ENCODE results near the gene ECEL1.

ECEL1 gene

DNA sequence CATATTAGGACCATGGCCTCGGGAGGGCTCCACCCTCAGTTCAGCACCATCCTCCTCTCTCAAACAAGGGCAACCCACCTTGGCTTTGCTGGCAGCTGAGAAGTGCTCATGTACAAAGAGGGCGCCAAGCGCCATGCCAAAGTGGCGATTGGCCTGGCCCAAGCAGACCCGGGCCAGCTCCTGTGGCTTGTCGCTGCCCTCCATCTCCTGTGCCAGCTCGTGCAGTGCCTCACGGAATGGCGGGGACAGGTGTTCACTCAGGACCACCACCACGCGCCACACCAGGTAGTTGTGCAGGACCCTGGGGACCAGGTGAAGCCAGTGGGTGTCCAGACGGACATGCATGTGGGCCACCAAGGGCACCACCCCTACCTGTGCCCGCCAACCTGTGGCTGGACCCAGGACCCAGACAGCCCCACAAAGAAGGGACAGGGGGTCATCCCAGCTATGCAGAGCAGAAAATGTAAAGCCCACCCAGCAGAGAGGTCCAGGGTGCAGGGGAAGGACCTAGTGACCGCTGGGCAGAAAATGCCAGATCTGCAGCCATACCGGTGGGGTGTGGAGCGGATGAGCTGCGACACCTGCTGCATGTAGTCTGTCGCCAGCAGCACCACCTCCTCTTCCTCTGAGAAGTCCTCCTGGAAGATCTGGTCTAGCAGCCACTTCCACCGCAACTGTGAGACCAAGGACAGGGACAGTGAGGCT is 3.6 kb downstream of the ECEL1 start:
- no peak for DNase-seq (ENCODE audit: low read depth in 2 of 2)

DNA sequence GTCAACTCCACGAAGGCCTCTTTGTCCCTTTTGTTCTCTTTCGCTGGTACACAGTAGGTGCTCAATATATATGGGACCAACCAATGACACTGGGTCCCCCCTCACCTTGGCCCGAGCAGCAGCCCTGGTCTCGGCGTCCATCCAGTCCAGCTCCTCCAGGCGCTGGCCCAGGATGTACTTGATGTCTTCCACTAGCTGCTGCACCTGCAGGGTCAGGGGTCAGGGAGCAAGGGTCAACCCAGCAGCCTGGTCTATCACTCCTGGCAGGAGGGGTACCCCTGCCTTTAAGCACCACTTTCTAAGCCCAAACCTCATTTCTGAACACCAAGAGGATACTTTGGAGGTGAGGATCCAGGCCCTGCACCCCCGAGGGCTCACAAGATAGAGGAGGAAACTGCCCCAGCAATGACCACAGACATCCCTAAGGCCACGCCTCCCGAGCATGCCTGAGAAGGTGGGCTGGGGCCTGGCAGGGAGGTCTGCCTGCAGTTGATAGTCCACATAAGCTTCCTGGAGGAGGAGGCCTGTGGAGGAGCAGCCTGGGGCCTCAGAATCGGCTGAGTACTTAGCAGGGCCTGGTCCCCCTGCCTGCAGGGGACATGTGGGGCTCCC is 4.2 kb downstream of the ECEL1 start:
- DNase-seq (ENCODE audit: low read depth in 2 of 2) = no peak

DNA sequence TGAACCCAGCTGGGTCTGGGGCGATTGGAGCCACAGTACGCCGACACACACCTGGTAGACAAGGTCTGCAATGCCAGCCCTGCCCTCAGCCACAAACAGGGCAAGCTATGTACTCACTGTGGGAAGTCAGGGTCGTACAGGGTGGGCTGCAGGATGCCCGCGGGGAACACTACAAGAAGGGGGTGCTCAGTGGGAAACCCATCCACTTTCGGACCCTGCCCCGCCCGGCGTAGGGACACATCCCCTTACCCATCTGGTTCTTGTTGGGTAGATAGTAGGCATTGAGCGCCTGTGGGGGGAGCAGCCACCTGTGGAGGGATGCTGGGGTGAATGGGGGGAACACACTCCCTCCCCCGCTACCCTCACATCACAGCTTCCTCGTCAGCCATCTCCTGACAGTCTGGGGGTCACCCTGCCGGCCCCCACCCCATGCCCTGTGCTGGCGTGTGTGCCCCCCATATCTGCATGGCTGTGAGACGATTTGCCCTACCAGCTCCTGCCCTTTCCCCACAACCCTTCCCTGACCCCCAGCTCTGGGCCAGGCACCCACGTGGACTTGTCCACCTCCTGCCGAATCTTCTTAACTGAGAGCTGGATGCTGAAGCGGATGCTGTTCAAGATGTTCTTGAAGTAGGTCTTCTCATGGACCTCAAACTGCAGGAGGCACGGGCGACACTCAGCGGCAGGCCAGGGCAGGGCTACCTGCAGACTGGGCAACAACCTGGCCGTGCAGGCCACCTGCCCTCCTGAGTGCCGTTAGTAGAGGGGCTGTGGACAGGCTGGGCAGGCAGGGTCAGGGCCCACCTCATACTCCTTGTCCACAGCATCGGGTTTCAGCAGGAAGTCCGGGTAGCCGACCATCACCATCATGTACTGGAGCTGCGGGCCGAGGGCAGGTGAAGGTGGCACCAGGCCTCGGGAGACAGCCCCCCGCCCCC is 5.1 kb downstream of the ECEL1 start:
- no peak for DNase-seq (ENCODE audit: low read depth in 2 of 2)

GRCh38 chr2:232481322-232482140 is 6.1 kb downstream of the ECEL1 start:
- no peak for DNase-seq (ENCODE audit: low read depth in 2 of 2)

- no peak for DNase-seq (ENCODE audit: low read depth in 2 of 2)
These were observed 7.1 kb downstream of the ECEL1 start for GRCh38 chr2:232480201-232481190.

DNA sequence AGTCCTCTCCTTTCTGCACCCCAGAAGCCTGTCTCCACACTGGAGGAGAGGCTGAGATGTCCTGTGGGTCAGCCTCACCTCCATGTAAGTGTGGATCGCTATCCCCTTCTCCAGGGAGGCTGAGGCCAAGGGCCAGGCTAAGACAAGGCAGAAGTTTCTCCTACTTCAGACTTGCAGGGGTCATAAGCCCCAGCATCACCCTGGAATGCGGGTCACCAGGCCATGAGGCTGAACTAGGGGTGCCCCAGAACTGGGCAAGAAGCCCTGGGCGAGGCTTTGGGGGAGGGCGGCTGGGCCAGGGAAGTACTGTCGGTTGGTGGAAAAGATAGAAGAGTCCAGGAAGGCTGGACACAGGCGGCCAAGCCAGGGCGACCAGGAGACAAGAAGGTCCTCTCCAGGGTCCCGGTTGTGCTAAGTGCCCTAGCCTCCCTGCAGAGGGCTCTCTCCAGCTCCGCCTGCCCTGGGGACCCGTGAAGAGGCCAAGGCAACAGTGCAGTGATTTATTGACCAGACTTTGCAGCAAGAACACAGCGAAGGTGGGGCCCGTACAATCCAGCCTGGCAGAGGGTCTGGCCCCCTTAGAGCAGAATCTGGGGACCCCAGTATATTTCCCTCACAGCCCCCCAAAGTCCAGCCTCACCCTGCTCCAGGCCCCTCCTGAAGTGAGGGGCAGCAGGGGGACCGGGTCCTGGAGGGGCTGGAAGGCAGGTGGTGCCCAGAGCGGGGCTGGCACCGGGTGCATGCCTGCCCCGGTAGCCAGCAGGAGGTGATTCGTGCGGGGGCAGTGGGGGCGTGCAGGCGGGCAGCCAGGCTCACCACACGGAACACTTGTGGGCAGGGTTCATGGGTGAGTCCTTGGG is 8.1 kb downstream of the ECEL1 start:
- no peak for DNase-seq (ENCODE audit: low read depth in 2 of 2)

GRCh38 chr2:232478571-232479340 is 8.9 kb downstream of the ECEL1 start:
- DNase-seq (ENCODE audit: low read depth in 2 of 2) = no peak

- DNase-seq (ENCODE audit: low read depth in 2 of 2) = no peak
These were observed 9.7 kb downstream of the ECEL1 start for GRCh38 chr2:232477751-232478510.

- DNase-seq (ENCODE audit: low read depth in 2 of 2) = no peak
These were observed 10.8 kb downstream of the ECEL1 start for GRCh38 chr2:232476791-232477190.

DNA sequence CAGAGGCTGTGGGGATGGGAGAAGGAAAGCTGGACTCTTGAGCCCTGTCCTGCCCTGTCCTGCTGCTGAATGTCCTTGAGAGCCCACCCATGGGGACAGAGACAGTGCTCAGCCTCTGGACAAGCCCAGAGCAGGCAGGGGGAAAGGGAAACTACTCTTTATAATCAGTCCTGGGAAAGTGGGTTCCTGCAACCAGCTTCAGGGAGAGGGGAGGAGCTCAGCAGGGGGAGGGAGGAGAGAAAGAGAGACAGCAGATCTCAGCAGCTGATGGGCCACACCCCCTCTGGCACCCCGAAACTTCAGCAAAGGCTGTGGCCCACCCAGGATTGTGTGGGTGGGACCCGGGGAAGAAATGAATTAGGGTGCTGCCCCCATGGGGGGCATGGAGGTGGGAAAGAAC is 11.6 kb downstream of the ECEL1 start:
- no peak for DNase-seq (ENCODE audit: low read depth in 2 of 2)

- no peak for DNase-seq (ENCODE audit: low read depth in 2 of 2)
These were observed 14.2 kb downstream of the ECEL1 start for GRCh38 chr2:232473467-232473890.

DNA sequence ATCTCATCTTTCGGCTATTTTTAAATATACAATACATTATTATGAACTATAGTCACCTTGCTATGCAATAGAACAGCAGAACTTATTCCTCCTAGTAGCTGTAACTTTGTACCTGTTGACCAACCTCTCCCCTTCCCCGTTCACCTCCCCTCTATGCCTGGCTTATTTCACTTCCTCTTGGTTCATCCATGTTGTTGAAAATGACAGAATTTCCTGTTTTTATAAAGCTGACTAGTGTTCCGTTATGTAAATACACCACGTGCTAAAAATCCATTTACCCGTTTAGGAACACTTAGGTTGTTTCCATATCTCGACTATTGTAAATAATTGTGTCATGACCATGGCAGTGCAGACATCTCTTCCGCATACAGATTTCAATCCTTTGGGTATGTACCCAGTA is 21.4 kb downstream of the ECEL1 start:
- no peak for DNase-seq (ENCODE audit: low read depth in 2 of 2)

DNA sequence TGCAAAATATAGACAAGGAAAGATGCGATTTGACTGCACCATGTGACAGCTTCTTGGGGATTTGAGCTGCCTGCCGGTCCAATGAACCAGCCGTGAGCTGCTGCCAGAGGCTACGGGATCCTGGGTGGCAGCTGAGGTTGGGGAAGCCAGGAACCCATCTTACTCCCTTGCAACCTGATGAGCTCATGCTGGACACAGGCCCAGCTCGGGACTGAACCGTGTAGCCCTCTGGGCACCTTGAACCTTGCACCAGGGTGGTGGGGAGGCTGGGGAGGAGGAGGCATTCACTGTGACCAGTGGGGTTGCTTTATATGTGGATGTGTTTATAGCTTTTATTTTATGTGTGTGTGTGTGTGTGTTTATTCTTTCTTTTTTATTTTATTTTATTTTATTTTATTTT is 22.6 kb downstream of the ECEL1 start:
- no peak for DNase-seq (ENCODE audit: low read depth in 2 of 2)

GRCh38 chr2:232464544-232464885 is 23.1 kb downstream of the ECEL1 start:
- no peak for DNase-seq (ENCODE audit: low read depth in 2 of 2)

DNA sequence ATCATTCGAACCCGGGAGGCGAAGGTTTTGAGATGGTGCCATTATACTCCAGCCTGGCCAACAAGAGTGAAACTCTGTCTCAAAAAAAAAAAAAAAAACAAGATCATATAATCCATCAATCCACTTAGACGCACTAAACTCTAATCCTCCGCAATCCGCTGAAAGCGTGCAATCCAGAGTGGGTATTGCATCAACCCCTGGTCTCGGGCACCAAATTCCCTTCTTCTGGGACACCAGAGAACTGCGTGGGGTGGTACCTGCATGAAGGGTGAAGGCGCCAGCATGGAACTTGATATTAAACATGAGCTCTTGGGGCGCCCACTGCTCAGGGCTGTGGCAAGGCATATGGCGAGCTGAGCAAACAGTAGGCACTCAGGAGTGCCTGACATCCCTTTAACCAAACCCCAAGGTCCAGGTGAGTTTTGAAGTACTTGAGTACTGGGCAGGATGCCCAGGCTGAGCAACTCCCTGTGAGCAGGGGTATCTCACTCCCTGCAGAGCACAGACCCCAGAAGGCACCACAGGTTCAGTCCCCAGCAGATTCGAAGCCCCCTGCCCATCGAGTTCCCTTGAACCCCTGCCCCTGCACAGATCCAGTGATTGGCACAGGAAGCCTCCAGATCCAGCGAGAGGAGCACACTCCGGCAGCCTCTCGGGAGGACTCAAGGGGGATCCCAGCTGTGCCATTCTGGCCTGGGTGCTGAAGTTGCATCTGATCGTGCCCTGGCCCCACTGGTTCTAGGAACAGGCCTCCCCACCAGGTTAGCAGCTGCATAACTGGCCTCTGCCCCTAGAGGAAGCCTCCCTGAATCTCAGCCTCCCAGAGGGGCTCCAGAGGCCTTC is 23.7 kb downstream of the ECEL1 start:
- no peak for DNase-seq (ENCODE audit: low read depth in 2 of 2)

DNA sequence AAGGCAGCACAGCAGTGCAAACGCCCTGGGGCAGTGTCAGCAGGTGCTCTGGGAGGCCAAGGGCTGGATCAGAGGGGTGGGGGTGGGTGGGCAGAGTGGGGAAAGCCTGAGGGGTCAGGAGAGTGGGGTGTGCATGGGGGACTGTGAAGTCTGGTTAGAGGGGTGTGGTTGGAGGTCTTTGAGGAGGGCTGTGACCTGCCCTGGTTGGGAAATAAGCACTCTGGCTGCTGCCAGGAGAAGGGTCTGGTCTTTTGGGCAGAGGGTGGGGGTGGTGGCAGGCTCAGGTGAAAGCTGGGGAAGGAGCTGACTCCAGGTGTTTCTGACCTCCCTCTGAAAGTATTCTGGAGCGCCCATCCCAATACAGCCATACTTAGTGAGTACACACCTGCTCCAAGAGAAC is 27.5 kb downstream of the ECEL1 start:
- DNase-seq (ENCODE audit: low read depth in 2 of 2) = no peak

GRCh38 chr2:232459419-232460035 is 28.1 kb downstream of the ECEL1 start:
- no peak for DNase-seq (ENCODE audit: low read depth in 2 of 2)
